HTR-8/SVneo (cell line): Measurements from ENCODE around the gene EPHA4.
A peak's percentile ranks its signal among the peaks of the same experiment; 100 is the strongest.

Experiments
- DNase-seq: peaks from one replicate; pipeline ENCODE4 v3.0.0; 2011; ENCODE audit warnings: low spot score, mixed read lengths; ENCODE audit not compliant: insufficient read length
- FAIRE-seq: peaks from 2 replicates; lab custom pipeline; 2011; peaks lifted over from hg19 to GRCh38; lab: Jason Lieb, UNC

Gene EPHA4

GRCh38 chr2:221572219-221572820 is at the start of gene EPHA4:
Gene EPHA4, minus strand, starts transcription at chr2:221572304. Its CDS starts 56 bp downstream, at chr2:221572248.
- FAIRE-seq (peak; percentile 85), DNase-seq (peak; percentile 74)

- no peak for FAIRE-seq
- no peak for DNase-seq
These were observed 45.9 kb upstream of the EPHA4 start for GRCh38 chr2:221618007-221618406.

GRCh38 chr2:221616561-221616960 is 44.5 kb upstream of the EPHA4 start:
- FAIRE-seq (no peak), DNase-seq (no peak)

GRCh38 chr2:221614274-221614673 is 42.2 kb upstream of the EPHA4 start:
- FAIRE-seq: no peak
- no peak for DNase-seq

- no peak for DNase-seq
- no peak for FAIRE-seq
These were observed 40.7 kb upstream of the EPHA4 start for GRCh38 chr2:221612800-221613199.

- FAIRE-seq (no peak), DNase-seq (no peak)
These were observed 40.1 kb upstream of the EPHA4 start for GRCh38 chr2:221612161-221612560.

- FAIRE-seq: no peak
These were observed 38.6 kb upstream of the EPHA4 start for GRCh38 chr2:221610675-221611074.

GRCh38 chr2:221610255-221610654 is 38.2 kb upstream of the EPHA4 start:
- DNase-seq (no peak), FAIRE-seq (no peak)

More at GRCh38 chr2:221610675-221611074, 38.6 kb upstream of the EPHA4 start:
- DNase-seq: no peak

- DNase-seq (no peak), FAIRE-seq (no peak)
These were observed 36.3 kb upstream of the EPHA4 start for GRCh38 chr2:221608442-221608841.

GRCh38 chr2:221606424-221606823 is 34.3 kb upstream of the EPHA4 start:
- DNase-seq (no peak), FAIRE-seq (no peak)

- DNase-seq (no peak), FAIRE-seq (no peak)
These were observed 33.7 kb upstream of the EPHA4 start for GRCh38 chr2:221605751-221606240.

- no peak for FAIRE-seq
- no peak for DNase-seq
These were observed 30.8 kb upstream of the EPHA4 start for GRCh38 chr2:221602938-221603337.

GRCh38 chr2:221601376-221601775 is 29.3 kb upstream of the EPHA4 start:
- no peak for FAIRE-seq

GRCh38 chr2:221600388-221600787 is 28.3 kb upstream of the EPHA4 start:
- FAIRE-seq: no peak
- DNase-seq: no peak

More at GRCh38 chr2:221601376-221601775, 29.3 kb upstream of the EPHA4 start:
- no peak for DNase-seq

GRCh38 chr2:221596192-221596591 is 24.1 kb upstream of the EPHA4 start:
- DNase-seq: peak; percentile 14
- no peak for FAIRE-seq

GRCh38 chr2:221590861-221591365 is 18.8 kb upstream of the EPHA4 start:
- no peak for DNase-seq
- FAIRE-seq: no peak

- no peak for FAIRE-seq
- DNase-seq: no peak
These were observed 17.6 kb upstream of the EPHA4 start for GRCh38 chr2:221589696-221590095.

- FAIRE-seq: no peak
- DNase-seq: no peak
These were observed 16.3 kb upstream of the EPHA4 start for GRCh38 chr2:221588306-221588985.

GRCh38 chr2:221581986-221582385 is 9.9 kb upstream of the EPHA4 start:
- FAIRE-seq: no peak

GRCh38 chr2:221574231-221574570 is 2.1 kb upstream of the EPHA4 start:
- no peak for DNase-seq
- no peak for FAIRE-seq

More at GRCh38 chr2:221581986-221582385, 9.9 kb upstream of the EPHA4 start:
- no peak for DNase-seq

GRCh38 chr2:221573430-221574230 is 1.5 kb upstream of the EPHA4 start:
- FAIRE-seq (peak; percentile 75), DNase-seq (peak; percentile 72)
